DND-41 (cell line): ENCODE data around the gene ZSWIM4.

Experiments used
- EZH2 ChIP-seq: IDR thresholded peaks from 3 replicates; pipeline ENCODE4 v1.6.1; 2012; ENCODE audit warnings: borderline replicate concordance, low read depth, mild to moderate bottlenecking, moderate library complexity, low read length, inconsistent platforms; ENCODE audit not compliant: severe bottlenecking
- TF ChIP-seq, protein P1 (sequence below): IDR thresholded peaks from 2 replicates; pipeline ENCODE4 v1.5.1; 2012; ENCODE audit warnings: borderline replicate concordance, low read length, moderate library complexity, mild to moderate bottlenecking; ENCODE audit not compliant: poor library complexity, severe bottlenecking; ENCODE audit errors: extremely low read depth

- no peak for TF ChIP-seq EZH2
- TF ChIP-seq, protein P1, sequence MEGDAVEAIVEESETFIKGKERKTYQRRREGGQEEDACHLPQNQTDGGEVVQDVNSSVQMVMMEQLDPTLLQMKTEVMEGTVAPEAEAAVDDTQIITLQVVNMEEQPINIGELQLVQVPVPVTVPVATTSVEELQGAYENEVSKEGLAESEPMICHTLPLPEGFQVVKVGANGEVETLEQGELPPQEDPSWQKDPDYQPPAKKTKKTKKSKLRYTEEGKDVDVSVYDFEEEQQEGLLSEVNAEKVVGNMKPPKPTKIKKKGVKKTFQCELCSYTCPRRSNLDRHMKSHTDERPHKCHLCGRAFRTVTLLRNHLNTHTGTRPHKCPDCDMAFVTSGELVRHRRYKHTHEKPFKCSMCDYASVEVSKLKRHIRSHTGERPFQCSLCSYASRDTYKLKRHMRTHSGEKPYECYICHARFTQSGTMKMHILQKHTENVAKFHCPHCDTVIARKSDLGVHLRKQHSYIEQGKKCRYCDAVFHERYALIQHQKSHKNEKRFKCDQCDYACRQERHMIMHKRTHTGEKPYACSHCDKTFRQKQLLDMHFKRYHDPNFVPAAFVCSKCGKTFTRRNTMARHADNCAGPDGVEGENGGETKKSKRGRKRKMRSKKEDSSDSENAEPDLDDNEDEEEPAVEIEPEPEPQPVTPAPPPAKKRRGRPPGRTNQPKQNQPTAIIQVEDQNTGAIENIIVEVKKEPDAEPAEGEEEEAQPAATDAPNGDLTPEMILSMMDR = no peak
Observed at GRCh38 chr19:13799669-13800068, 4.4 kb downstream of the ZSWIM4 start.
